Measurements from ENCODE around the gene ZNF689. TPM values are rescaled to one million over a fixed set of nuclear protein-coding genes. Genes with fewer than 3 reads are reported as not detected.
"Not testable (repeated sequence)": the region's sequence is repeated elsewhere in the genome, so short reads cannot be mapped to it uniquely, and the experiment has no call there.

The ZNF689 gene
- total and polyA plus RNA-seq, 9 donors, result 5.8 to 8.7 (median 7.5) TPM

DNA sequence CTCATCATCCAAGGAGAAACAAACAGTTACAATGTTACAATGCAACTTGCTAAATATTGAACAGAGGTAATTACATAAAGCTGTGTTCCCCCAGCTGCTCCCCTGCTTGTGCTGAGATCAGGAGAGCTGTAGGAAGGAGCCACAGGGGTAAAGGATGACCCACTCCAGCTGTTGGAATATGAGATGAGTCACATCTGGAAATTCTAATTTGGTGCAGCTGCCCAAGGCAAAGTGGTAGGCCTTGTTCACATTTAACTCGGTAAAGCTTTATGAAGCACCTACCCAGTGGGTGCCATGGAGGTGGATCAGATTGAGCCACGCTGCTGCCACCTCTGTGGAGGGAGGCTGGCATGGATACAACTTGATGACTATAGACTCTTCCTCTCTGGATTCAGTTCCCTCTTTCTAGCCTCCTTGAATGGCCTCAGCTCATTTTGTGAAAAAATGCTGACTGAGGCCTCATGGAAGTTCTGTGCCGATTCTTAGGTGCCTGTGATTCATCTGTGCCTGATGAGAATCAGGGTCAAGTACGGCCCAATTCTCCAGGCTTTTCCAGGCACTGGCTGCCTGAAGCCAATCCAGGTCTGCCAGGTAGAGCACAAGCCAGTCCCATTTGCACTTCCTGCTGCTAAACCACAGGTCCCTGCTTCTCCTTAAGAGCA, 7.4 kb downstream of the ZNF689 start:
- H3K9me3 ChIP-seq (replicated peaks; ENCODE audit: control insufficient read depth, low read depth, low read length), result peaks cover 2% of the 10 kb centered on the region
- no peaks in the 10 kb centered on the region for H3K27me3 ChIP-seq (ENCODE audit: control insufficient read depth, insufficient read depth, low read length)
- WGBS (ENCODE audit: insufficient coverage), result 21% methylated on average over 3 of the region's 4 CpGs
- H3K4me1 ChIP-seq (ENCODE audit: control insufficient read depth, insufficient read depth, low read length), result peaks cover 7% of the 10 kb centered on the region
- no peak overlapping the region for H3K4me3 ChIP-seq (ENCODE audit: low read length)
- peaks cover 50% of the 10 kb centered on the region for H3K36me3 ChIP-seq (ENCODE audit: control insufficient read depth, insufficient read depth, low read length)
- H3K27ac ChIP-seq (ENCODE audit: low read length), result peak overlapping the region; percentile 59
- DNase-seq, result peak; percentile 72

- DNase-seq, result no peak
- Histone ChIP-seq H3K36me3 (ENCODE audit: control insufficient read depth, insufficient read depth, low read length) (peaks cover 44% of the 10 kb centered on the region), H3K27me3 (ENCODE audit: control insufficient read depth, insufficient read depth, low read length) (no peaks in the 10 kb centered on the region), H3K27ac (ENCODE audit: low read length) (no peak overlapping the region), H3K9me3 (replicated peaks; ENCODE audit: control insufficient read depth, low read depth, low read length) (peaks cover 2% of the 10 kb centered on the region), H3K4me1 (ENCODE audit: control insufficient read depth, insufficient read depth, low read length) (peaks cover 7% of the 10 kb centered on the region), H3K4me3 (ENCODE audit: low read length) (no peak overlapping the region)
- WGBS (ENCODE audit: insufficient coverage), result no CpG with 5 or more reads among the region's 4 CpGs
Measured at GRCh38 chr16:30601966-30602365, 8.2 kb downstream of the ZNF689 start.

DNA sequence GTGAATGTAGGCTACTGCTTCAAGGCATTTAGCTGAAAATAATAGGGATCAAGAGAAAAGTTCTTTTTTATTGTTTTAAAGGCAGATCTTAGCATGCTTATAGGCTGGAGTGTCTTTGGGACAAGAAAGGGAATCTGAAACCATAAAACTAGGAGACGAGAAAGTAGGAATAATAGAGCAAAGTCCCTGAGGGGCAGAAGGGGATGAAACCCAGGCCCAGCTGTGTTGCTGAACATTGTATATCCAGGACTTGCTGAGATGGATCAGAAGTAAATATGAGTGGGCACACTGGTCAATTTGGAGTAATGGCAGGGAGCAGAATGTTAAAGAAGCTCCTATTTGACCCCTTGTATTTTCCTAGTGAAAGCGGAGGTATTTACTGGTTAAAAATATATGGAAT, 9.3 kb downstream of the ZNF689 start:
- 90% methylated on average over 2 of the region's 2 CpGs for WGBS (ENCODE audit: insufficient coverage)
- Histone ChIP-seq H3K9me3 (replicated peaks; ENCODE audit: control insufficient read depth, low read depth, low read length) (peaks cover 2% of the 10 kb centered on the region), H3K4me3 (ENCODE audit: low read length) (no peak overlapping the region), H3K27ac (ENCODE audit: low read length) (no peak overlapping the region), H3K27me3 (ENCODE audit: control insufficient read depth, insufficient read depth, low read length) (no peaks in the 10 kb centered on the region), H3K4me1 (ENCODE audit: control insufficient read depth, insufficient read depth, low read length) (peaks cover 7% of the 10 kb centered on the region), H3K36me3 (ENCODE audit: control insufficient read depth, insufficient read depth, low read length) (peaks cover 34% of the 10 kb centered on the region)
- DNase-seq, result no peak

DNA sequence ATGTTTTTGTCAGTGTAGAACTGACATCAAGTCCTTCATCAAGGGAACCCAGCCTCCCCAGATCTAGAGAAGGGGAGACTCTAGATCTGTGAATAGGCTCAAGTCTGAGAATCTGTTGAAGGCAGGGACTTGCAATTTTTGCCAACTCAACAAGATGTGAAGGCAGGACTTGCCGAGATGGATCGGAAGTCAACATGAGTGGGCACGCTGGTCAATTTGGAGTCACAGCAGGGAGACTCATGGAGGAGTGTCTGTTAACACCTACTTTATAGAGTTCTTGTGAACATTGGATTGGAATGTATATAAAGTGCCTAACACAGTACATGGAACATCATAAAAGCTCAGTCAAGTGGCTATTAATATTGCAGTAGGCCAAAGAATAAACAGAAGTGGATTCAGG, 10.0 kb downstream of the ZNF689 start:
- DNase-seq, result no peak
- 100% methylated on average over 2 of the region's 3 CpGs for WGBS (ENCODE audit: insufficient coverage)
- H3K36me3 ChIP-seq (ENCODE audit: control insufficient read depth, insufficient read depth, low read length), result peaks cover 29% of the 10 kb centered on the region
- H3K27ac ChIP-seq (ENCODE audit: low read length), result no peak overlapping the region
- no peaks in the 10 kb centered on the region for H3K27me3 ChIP-seq (ENCODE audit: control insufficient read depth, insufficient read depth, low read length)
- H3K4me3 ChIP-seq (ENCODE audit: low read length), result no peak overlapping the region
- H3K9me3 ChIP-seq (replicated peaks; ENCODE audit: control insufficient read depth, low read depth, low read length), result peaks cover 2% of the 10 kb centered on the region
- H3K4me1 ChIP-seq (ENCODE audit: control insufficient read depth, insufficient read depth, low read length), result peaks cover 7% of the 10 kb centered on the region

- Histone ChIP-seq H3K27ac (ENCODE audit: low read length) (no peak overlapping the region), H3K36me3 (ENCODE audit: control insufficient read depth, insufficient read depth, low read length) (peaks cover 3% of the 10 kb centered on the region), H3K9me3 (replicated peaks; ENCODE audit: control insufficient read depth, low read depth, low read length) (peaks cover 2% of the 10 kb centered on the region), H3K27me3 (ENCODE audit: control insufficient read depth, insufficient read depth, low read length) (no peaks in the 10 kb centered on the region), H3K4me3 (ENCODE audit: low read length) (no peak overlapping the region), H3K4me1 (ENCODE audit: control insufficient read depth, insufficient read depth, low read length) (no peaks in the 10 kb centered on the region)
- no peak for DNase-seq
- 100% methylated on average over 3 of the region's 4 CpGs for WGBS (ENCODE audit: insufficient coverage)
Measured at GRCh38 chr16:30592871-30593270, 17.3 kb downstream of the ZNF689 start.

GRCh38 chr16:30590869-30591268, 19.3 kb downstream of the ZNF689 start:
- not testable (repeated sequence) for H3K27me3 ChIP-seq (ENCODE audit: control insufficient read depth, insufficient read depth, low read length); DNase-seq; H3K4me3 ChIP-seq (ENCODE audit: low read length); H3K27ac ChIP-seq (ENCODE audit: low read length); H3K4me1 ChIP-seq (ENCODE audit: control insufficient read depth, insufficient read depth, low read length); H3K36me3 ChIP-seq (ENCODE audit: control insufficient read depth, insufficient read depth, low read length); H3K9me3 ChIP-seq (replicated peaks; ENCODE audit: control insufficient read depth, low read depth, low read length)
- 100% methylated on average over 1 of the region's 9 CpGs for WGBS (ENCODE audit: insufficient coverage)

- not testable (repeated sequence) for H3K9me3 ChIP-seq (replicated peaks; ENCODE audit: control insufficient read depth, low read depth, low read length); H3K4me3 ChIP-seq (ENCODE audit: low read length); H3K36me3 ChIP-seq (ENCODE audit: control insufficient read depth, insufficient read depth, low read length); DNase-seq; H3K27ac ChIP-seq (ENCODE audit: low read length); H3K4me1 ChIP-seq (ENCODE audit: control insufficient read depth, insufficient read depth, low read length); H3K27me3 ChIP-seq (ENCODE audit: control insufficient read depth, insufficient read depth, low read length)
- WGBS (ENCODE audit: insufficient coverage), result no CpG with 5 or more reads among the region's 2 CpGs
Measured at GRCh38 chr16:30589582-30589981, 20.6 kb downstream of the ZNF689 start.

- H3K36me3 ChIP-seq (ENCODE audit: control insufficient read depth, insufficient read depth, low read length), result peaks cover 8% of the 10 kb centered on the region
- WGBS (ENCODE audit: insufficient coverage), result no CpG with 5 or more reads among the region's 2 CpGs
- H3K9me3 ChIP-seq (replicated peaks; ENCODE audit: control insufficient read depth, low read depth, low read length), result no peaks in the 10 kb centered on the region
- DNase-seq, result no peak
- peaks cover 8% of the 10 kb centered on the region for H3K4me1 ChIP-seq (ENCODE audit: control insufficient read depth, insufficient read depth, low read length)
- no peak overlapping the region for H3K27ac ChIP-seq (ENCODE audit: low read length)
- H3K4me3 ChIP-seq (ENCODE audit: low read length), result no peak overlapping the region
- H3K27me3 ChIP-seq (ENCODE audit: control insufficient read depth, insufficient read depth, low read length), result no peaks in the 10 kb centered on the region
Measured at GRCh38 chr16:30588651-30589050, 21.5 kb downstream of the ZNF689 start.

- Histone ChIP-seq H3K27me3 (ENCODE audit: control insufficient read depth, insufficient read depth, low read length) (no peaks in the 10 kb centered on the region), H3K27ac (ENCODE audit: low read length) (peak within 1 kb of the TSS; percentile 88), H3K4me1 (ENCODE audit: control insufficient read depth, insufficient read depth, low read length) (peaks cover 8% of the 10 kb centered on the region), H3K36me3 (ENCODE audit: control insufficient read depth, insufficient read depth, low read length) (peaks cover 33% of the 10 kb centered on the region), H3K4me3 (ENCODE audit: low read length) (peak within 1 kb of the TSS; percentile 68), H3K9me3 (replicated peaks; ENCODE audit: control insufficient read depth, low read depth, low read length) (no peaks in the 10 kb centered on the region)
- under 1% methylated on average over 42 of the region's 50 CpGs for WGBS (ENCODE audit: insufficient coverage)
- peak; percentile 100 for DNase-seq
Measured at GRCh38 chr16:30585400-30586191, 24.6 kb downstream of the ZNF689 start, which contains the start of gene ZNF785. ZNF785 (minus strand) TSS chr16:30585697; CDS start chr16:30585611, 86 bp downstream.

DNA sequence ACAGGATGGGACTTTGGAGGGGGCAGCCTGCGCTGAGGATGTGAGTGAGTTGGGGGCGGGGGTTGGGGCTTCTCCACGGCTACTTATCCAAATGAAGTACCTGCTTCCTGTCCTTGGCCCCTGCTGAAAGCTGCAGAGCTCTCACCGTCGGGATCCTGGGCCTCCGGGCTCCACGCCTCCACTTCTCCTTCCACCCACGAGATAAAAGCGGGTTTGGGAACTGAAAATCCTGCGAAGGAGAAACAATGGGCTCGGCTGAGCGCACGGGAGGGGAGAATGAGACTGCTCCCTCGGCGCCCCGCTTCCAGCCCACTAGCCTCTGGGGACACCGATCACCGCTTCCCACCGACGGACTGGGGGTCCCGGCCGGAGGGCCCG, 25.2 kb downstream of the ZNF689 start:
- H3K27me3 ChIP-seq (ENCODE audit: control insufficient read depth, insufficient read depth, low read length), result no peaks in the 10 kb centered on the region
- H3K36me3 ChIP-seq (ENCODE audit: control insufficient read depth, insufficient read depth, low read length), result peaks cover 33% of the 10 kb centered on the region
- H3K4me3 ChIP-seq (ENCODE audit: low read length), result peak overlapping the region; percentile 68
- peak overlapping the region; percentile 88 for H3K27ac ChIP-seq (ENCODE audit: low read length)
- WGBS (ENCODE audit: insufficient coverage), result 0% methylated on average over 22 of the region's 23 CpGs
- peaks cover 8% of the 10 kb centered on the region for H3K4me1 ChIP-seq (ENCODE audit: control insufficient read depth, insufficient read depth, low read length)
- no peak for DNase-seq
- no peaks in the 10 kb centered on the region for H3K9me3 ChIP-seq (replicated peaks; ENCODE audit: control insufficient read depth, low read depth, low read length)

All from muscle of leg (tissue), 11 donors.